Measurements from ENCODE around the gene TMEM201.

DNA sequence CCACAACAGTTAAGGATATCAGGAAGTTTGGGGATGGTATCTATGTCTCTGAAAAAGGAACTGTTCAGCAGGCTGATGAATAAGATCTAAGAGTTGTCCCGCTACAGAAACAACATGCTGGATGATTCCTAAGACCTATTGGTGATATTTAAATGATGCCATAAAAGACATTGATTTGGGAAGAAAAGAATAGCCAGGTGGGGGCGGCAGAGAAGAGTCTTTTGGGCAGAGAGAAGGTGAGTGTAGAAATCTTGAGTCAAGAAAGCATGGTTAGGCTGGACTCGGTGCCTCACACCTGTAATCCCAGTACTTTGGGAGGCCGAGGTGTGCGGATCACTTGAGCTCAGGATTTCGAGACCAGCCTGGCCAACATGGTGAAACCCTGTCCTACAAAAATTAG, 11.8 kb upstream of the TMEM201 start:
- TF ChIP-seq, protein P1, sequence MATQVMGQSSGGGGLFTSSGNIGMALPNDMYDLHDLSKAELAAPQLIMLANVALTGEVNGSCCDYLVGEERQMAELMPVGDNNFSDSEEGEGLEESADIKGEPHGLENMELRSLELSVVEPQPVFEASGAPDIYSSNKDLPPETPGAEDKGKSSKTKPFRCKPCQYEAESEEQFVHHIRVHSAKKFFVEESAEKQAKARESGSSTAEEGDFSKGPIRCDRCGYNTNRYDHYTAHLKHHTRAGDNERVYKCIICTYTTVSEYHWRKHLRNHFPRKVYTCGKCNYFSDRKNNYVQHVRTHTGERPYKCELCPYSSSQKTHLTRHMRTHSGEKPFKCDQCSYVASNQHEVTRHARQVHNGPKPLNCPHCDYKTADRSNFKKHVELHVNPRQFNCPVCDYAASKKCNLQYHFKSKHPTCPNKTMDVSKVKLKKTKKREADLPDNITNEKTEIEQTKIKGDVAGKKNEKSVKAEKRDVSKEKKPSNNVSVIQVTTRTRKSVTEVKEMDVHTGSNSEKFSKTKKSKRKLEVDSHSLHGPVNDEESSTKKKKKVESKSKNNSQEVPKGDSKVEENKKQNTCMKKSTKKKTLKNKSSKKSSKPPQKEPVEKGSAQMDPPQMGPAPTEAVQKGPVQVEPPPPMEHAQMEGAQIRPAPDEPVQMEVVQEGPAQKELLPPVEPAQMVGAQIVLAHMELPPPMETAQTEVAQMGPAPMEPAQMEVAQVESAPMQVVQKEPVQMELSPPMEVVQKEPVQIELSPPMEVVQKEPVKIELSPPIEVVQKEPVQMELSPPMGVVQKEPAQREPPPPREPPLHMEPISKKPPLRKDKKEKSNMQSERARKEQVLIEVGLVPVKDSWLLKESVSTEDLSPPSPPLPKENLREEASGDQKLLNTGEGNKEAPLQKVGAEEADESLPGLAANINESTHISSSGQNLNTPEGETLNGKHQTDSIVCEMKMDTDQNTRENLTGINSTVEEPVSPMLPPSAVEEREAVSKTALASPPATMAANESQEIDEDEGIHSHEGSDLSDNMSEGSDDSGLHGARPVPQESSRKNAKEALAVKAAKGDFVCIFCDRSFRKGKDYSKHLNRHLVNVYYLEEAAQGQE (IDR thresholded peaks at IDR 0.05; ENCODE audit: low read depth, low read length) = no peak
- TF ChIP-seq EZH2phosphoT487 (IDR thresholded peaks at IDR 0.05; ENCODE audit: borderline replicate concordance, low read depth) (no peak), SIN3A (IDR thresholded peaks at IDR 0.05; ENCODE audit: borderline replicate concordance, low read depth, low read length) (no peak), TCF12 (IDR thresholded peaks at IDR 0.05) (no peak)

All from SK-N-SH (cell line).